RWPE2 (cell line): ENCODE results near the gene ATF6B.
"Not testable (repeated sequence)": the region's sequence is repeated elsewhere in the genome, so short reads cannot be mapped to it uniquely, and the experiment has no call there.

Experiments
- ATAC-seq: fragments of 200-7000 bp; cut with Tn5 transposase; 3 replicates; pipeline ENCODE4 v1.9.1; 2021; ENCODE audit warnings: low read depth
- DNase-seq: peaks from one replicate; pipeline ENCODE4 v3.0.0-alpha.2; 2020; ENCODE audit warnings: low spot score
- H3K27ac ChIP-seq: fragments of 450-650 bp; 2 replicates; pipeline ENCODE4 v1.5.1; 2017; ENCODE audit warnings: mild to moderate bottlenecking; ENCODE audit not compliant: poor library complexity, severe bottlenecking
- H3K27me3 ChIP-seq: fragments of 250-450 bp; sonication (Bioruptor Pico); 2 replicates; pipeline ENCODE4 v1.5.1; 2021; ENCODE audit warnings: mild to moderate bottlenecking, moderate library complexity; ENCODE audit not compliant: insufficient read depth, poor library complexity, severe bottlenecking
- H3K36me3 ChIP-seq: fragments of 250-450 bp; sonication (Bioruptor Pico); 2 replicates; pipeline ENCODE4 v1.5.1; 2020; ENCODE audit warnings: low read depth, mild to moderate bottlenecking, moderate library complexity
- H3K4me1 ChIP-seq: fragments of 250-450 bp; sonication (Bioruptor Pico); 2 replicates; pipeline ENCODE4 v1.5.1; 2021; ENCODE audit warnings: mild to moderate bottlenecking, moderate library complexity; ENCODE audit not compliant: insufficient read depth, poor library complexity, severe bottlenecking
- H3K4me3 ChIP-seq: fragments of 250-450 bp; sonication (Bioruptor Pico); 2 replicates; pipeline ENCODE4 v1.5.1; 2021; ENCODE audit warnings: mild to moderate bottlenecking, moderate library complexity; ENCODE audit not compliant: severe bottlenecking
- H3K9me3 ChIP-seq: fragments of 250-450 bp; sonication (Bioruptor Pico); 2 replicates; pipeline ENCODE4 v1.5.1; 2021; ENCODE audit warnings: mild to moderate bottlenecking, moderate library complexity; ENCODE audit not compliant: severe bottlenecking
- CTCF ChIP-seq: fragments of 450-650 bp; IDR thresholded peaks from one replicate; pipeline ENCODE4 v1.5.1; 2017; ENCODE audit warnings: mild to moderate bottlenecking, moderate library complexity; ENCODE audit not compliant: poor library complexity, severe bottlenecking

Gene ATF6B

GRCh38 chr6:32147401-32148132 lies 19.5 kb upstream of the ATF6B start:
- H3K4me3 ChIP-seq, result no peak overlapping the region
- peaks cover 6% of the 10 kb centered on the region for H3K4me1 ChIP-seq
- no peak for ATAC-seq
- no peak for TF ChIP-seq CTCF
- no peaks in the 10 kb centered on the region for H3K36me3 ChIP-seq
- H3K27me3 ChIP-seq, result no peaks in the 10 kb centered on the region
- no peaks in the 10 kb centered on the region for H3K9me3 ChIP-seq
- no peak overlapping the region for H3K27ac ChIP-seq
- no peak for DNase-seq

GRCh38 chr6:32146687-32147086 lies 18.6 kb upstream of the ATF6B start:
- H3K27ac ChIP-seq, result no peak overlapping the region
- DNase-seq, result no peak

GRCh38 chr6:32146287-32146686 lies 18.2 kb upstream of the ATF6B start:
- Histone ChIP-seq H3K27ac (no peak overlapping the region), H3K27me3 (no peaks in the 10 kb centered on the region), H3K4me3 (no peak overlapping the region), H3K9me3 (no peaks in the 10 kb centered on the region), H3K36me3 (no peaks in the 10 kb centered on the region), H3K4me1 (no peaks in the 10 kb centered on the region)
- TF ChIP-seq CTCF, result no peak
- no peak for ATAC-seq
- no peak for DNase-seq

More at GRCh38 chr6:32146687-32147086, 18.6 kb upstream of the ATF6B start:
- H3K9me3 ChIP-seq, result no peaks in the 10 kb centered on the region
- H3K27me3 ChIP-seq, result no peaks in the 10 kb centered on the region
- no peak for TF ChIP-seq CTCF
- no peak for ATAC-seq
- no peaks in the 10 kb centered on the region for H3K36me3 ChIP-seq
- H3K4me3 ChIP-seq, result no peak overlapping the region
- no peaks in the 10 kb centered on the region for H3K4me1 ChIP-seq

GRCh38 chr6:32144238-32144637 lies 16.2 kb upstream of the ATF6B start:
- H3K36me3 ChIP-seq, H3K27ac ChIP-seq, H3K9me3 ChIP-seq, ATAC-seq, H3K4me1 ChIP-seq, H3K4me3 ChIP-seq, H3K27me3 ChIP-seq, DNase-seq: not testable (repeated sequence)

GRCh38 chr6:32140420-32141046 lies 12.5 kb upstream of the ATF6B start:
- no peak for ATAC-seq
- no peaks in the 10 kb centered on the region for H3K4me1 ChIP-seq
- no peak for TF ChIP-seq CTCF
- no peak for DNase-seq
- H3K27me3 ChIP-seq, result no peaks in the 10 kb centered on the region
- no peaks in the 10 kb centered on the region for H3K36me3 ChIP-seq
- no peak overlapping the region for H3K27ac ChIP-seq
- no peak overlapping the region for H3K4me3 ChIP-seq
- H3K9me3 ChIP-seq, result no peaks in the 10 kb centered on the region
